HepG2 (cell line): ENCODE data around the gene HPRT1. TPM values are rescaled to one million over a fixed set of nuclear protein-coding genes. Genes with fewer than 3 reads are reported as not detected.

Experiments used
- ATAC-seq: fragments of 200-7000 bp; cut with Tn5 transposase; 3 replicates; pipeline ENCODE4 v1.9.1; 2020; ENCODE audit warnings: mild to moderate bottlenecking, moderate library complexity
- BruUV-seq: library from RNA; stranded (reverse); fragments of 400-500 nt; replicated peaks from 2 replicates; lab custom pipeline; 2021; lab: Mats Ljungman, UMichigan
- CTCF ChIA-PET: fragments of 300-600 bp; formaldehyde crosslinking; extraction: SDS; loops from one replicate; lab custom pipeline; 2021; ENCODE audit warnings: low total read pairs, inconsistent platforms, low intra/inter-chr PET ratio; lab: Yijun Ruan, JAX
- POLR2A ChIA-PET: fragments of 350-600 bp; sonication (Branson Sonifier 250); formaldehyde crosslinking; loops from one replicate; lab custom pipeline; 2020; ENCODE audit warnings: antibody characterized with exemption, inconsistent platforms; lab: Yijun Ruan, JAX
- DNase-seq: peaks from one replicate; pipeline ENCODE4 v3.0.0-alpha.2; 2015; ENCODE audit warnings: low spot score
- FAIRE-seq: peaks from 3 replicates; lab custom pipeline; 2011; peaks lifted over from hg19 to GRCh38; lab: Jason Lieb, UNC
- H2AFZ ChIP-seq: one replicate; pipeline ENCODE4 v1.6.1; 2011; ENCODE audit warnings: low read length, inconsistent platforms
- H3K27ac ChIP-seq: fragments of 300-600 bp; 3 replicates; pipeline ENCODE4 v1.8.0; 2011; ENCODE audit warnings: mixed run types, mild to moderate bottlenecking, mixed read lengths, low read length, inconsistent platforms; ENCODE audit not compliant: insufficient read depth; ENCODE audit errors: extremely low read length
- H3K27me3 ChIP-seq, 2 experiments: fragments of 200-600 bp in 1 of 2; 2 replicates in 1 of 2; 3 replicates in 1 of 2; pipeline versions ENCODE4 v1.6.0 to v1.8.0; 2011; ENCODE audit warnings: low read length in 2 of 2, mild to moderate bottlenecking in 2 of 2, moderate library complexity in 2 of 2, inconsistent platforms in 1 of 2; ENCODE audit not compliant: insufficient read depth in 2 of 2, control insufficient read depth in 1 of 2
- H3K36me3 ChIP-seq, 2 experiments: fragments of 200-600 bp in 1 of 2; replicated peaks in 1 of 2; 2 replicates in 1 of 2; 3 replicates in 1 of 2; pipeline versions ENCODE4 v1.5.1 to v1.8.0; 2011; ENCODE audit warnings: low read length in 2 of 2, inconsistent platforms in 1 of 2; ENCODE audit not compliant: insufficient read depth in 2 of 2, control insufficient read depth in 1 of 2
- H3K4me1 ChIP-seq: 2 replicates; pipeline ENCODE4 v1.5.1; 2012; ENCODE audit warnings: low read length, inconsistent platforms; ENCODE audit not compliant: insufficient read depth
- H3K4me2 ChIP-seq: 2 replicates; pipeline ENCODE4 v1.6.0; 2011; ENCODE audit warnings: low read depth, low read length, inconsistent platforms
- H3K4me3 ChIP-seq, 3 experiments: fragments of 200-600 bp in 1 of 3; sonication (generic), shearing (Covaris generic) in 1 of 3; replicated peaks in 1 of 3; 2 replicates each; pipeline ENCODE4 v1.5.1; 2011 to 2016; ENCODE audit warnings: low read length in 3 of 3, inconsistent platforms in 2 of 3, low read depth in 2 of 3, mild to moderate bottlenecking in 2 of 3, control low read depth in 1 of 3, mixed read lengths in 1 of 3; ENCODE audit not compliant: insufficient read depth in 1 of 3
- H3K79me2 ChIP-seq: one replicate; pipeline ENCODE4 v1.6.1; 2011; ENCODE audit warnings: low read length, inconsistent platforms; ENCODE audit not compliant: insufficient read depth
- H3K9ac ChIP-seq: 2 replicates; pipeline ENCODE4 v1.6.0; 2011; ENCODE audit warnings: mild to moderate bottlenecking, low read depth, low read length, inconsistent platforms; ENCODE audit not compliant: insufficient read depth
- H3K9me3 ChIP-seq: 2 replicates; pipeline ENCODE4 v1.5.1; 2012; ENCODE audit warnings: mild to moderate bottlenecking, low read length
- H4K20me1 ChIP-seq: 2 replicates; pipeline ENCODE4 v1.6.0; 2011; ENCODE audit warnings: inconsistent platforms, mild to moderate bottlenecking, low read length, moderate library complexity; ENCODE audit not compliant: insufficient read depth
- PCBP2 ChIP-seq: fragments of 200-400 bp; formaldehyde crosslinking; optimal IDR thresholded peaks from 2 replicates; pipeline ENCODE3; 2018; ENCODE audit warnings: low read length, low read depth; ENCODE audit not compliant: poor library complexity, severe bottlenecking
- RBFOX2 ChIP-seq: fragments of 200-400 bp; formaldehyde crosslinking; IDR thresholded peaks from 2 replicates; pipeline ENCODE4 v1.6.1; 2017; ENCODE audit warnings: low read depth, mild to moderate bottlenecking, low read length
- ZKSCAN1 ChIP-seq: fragments of 150-350 bp; IDR thresholded peaks from 2 replicates; pipeline ENCODE4 v1.6.1; 2014; ENCODE audit warnings: low read length
- WGBS: methylation state at CpG from one replicate; pipeline ENCODE4 v1.1.6; 2017; ENCODE audit warnings: low lambda C conversion rate; 5-methylcytosine and 5-hydroxymethylcytosine counted together
- in situ Hi-C: cut with HindIII; loops from 2 replicates; pipeline ENCODE4 v1.10.0; 2017; ENCODE audit warnings: low pct_unique_long_range_greater_than_20kb; ENCODE audit not compliant: extremely low pct_ligation_motif_present
- intact Hi-C: fragments of 100-400 bp; cut with micrococcal nuclease; formaldehyde crosslinking; loops from one replicate; pipeline ENCODE4 v1.10.0; 2022; ENCODE audit not compliant: unreplicated experiment
- polyA plus RNA-seq, 8 experiments: library from polyadenylated mRNA; depleted of rRNA in 3 of 8; stranded (reverse) in 7 of 8; unstranded in 1 of 8; fragments of >200 nt; fragmentation: Illumina TruSeq in 4 of 8; extraction: Trizol in 4 of 8; gene quantifications; 2 replicates each; pipeline versions ENCODE4 v1.2.1 to v1.2.3, GENCODE V29; 2011 to 2016; ENCODE audit warnings: low read depth in 4 of 8, missing spikeins in 1 of 8, mixed read lengths in 1 of 8; ENCODE audit not compliant: insufficient read depth in 1 of 8
- total RNA-seq, 5 experiments: library from RNA; depleted of rRNA; stranded (reverse); fragments of >200 nt; fragmentation: Illumina TruSeq; extraction: Trizol; gene quantifications; 2 replicates each; pipeline ENCODE4 v1.2.3, GENCODE V29; 2016; ENCODE audit warnings: low read depth in 1 of 5
- TF ChIP-seq, protein P1 (sequence below), 2 experiments: sonication (generic) in 1 of 2; formaldehyde crosslinking in 1 of 2; IDR thresholded peaks; 2 replicates each; pipeline versions ENCODE4 v1.4.0 to v1.6.1; 2016 to 2020; ENCODE audit warnings: borderline replicate concordance in 1 of 2, low read depth in 1 of 2, mild to moderate bottlenecking in 1 of 2, missing genetic modification reagents in 1 of 2

The HPRT1 gene
- total and polyA plus RNA-seq, 2 of the 13 experiments (the other 11 are each of a cell fraction or from before 2014, with no cell fraction given): 4.6 to 25.2 TPM

DNA sequence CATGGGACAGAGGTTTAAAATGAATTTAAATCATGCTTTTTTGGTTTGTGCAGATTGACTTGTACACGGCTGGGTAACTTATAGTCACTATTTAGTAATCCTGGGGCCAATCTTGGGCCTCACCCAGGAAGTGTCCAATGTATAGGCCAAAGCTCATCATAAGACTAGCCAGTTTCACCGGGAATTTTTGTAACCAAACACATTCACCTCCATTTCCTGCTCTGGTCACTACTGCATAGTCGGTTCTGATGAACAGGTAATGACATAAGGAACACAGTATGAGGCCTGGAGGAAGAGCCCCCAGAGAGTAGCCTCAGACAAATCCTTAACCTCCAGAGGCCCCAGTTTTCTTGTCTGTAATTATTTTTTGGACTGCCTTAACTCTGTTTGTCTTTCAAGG, 81.9 kb downstream of the HPRT1 start (continued):
- TF ChIP-seq, protein P1, sequence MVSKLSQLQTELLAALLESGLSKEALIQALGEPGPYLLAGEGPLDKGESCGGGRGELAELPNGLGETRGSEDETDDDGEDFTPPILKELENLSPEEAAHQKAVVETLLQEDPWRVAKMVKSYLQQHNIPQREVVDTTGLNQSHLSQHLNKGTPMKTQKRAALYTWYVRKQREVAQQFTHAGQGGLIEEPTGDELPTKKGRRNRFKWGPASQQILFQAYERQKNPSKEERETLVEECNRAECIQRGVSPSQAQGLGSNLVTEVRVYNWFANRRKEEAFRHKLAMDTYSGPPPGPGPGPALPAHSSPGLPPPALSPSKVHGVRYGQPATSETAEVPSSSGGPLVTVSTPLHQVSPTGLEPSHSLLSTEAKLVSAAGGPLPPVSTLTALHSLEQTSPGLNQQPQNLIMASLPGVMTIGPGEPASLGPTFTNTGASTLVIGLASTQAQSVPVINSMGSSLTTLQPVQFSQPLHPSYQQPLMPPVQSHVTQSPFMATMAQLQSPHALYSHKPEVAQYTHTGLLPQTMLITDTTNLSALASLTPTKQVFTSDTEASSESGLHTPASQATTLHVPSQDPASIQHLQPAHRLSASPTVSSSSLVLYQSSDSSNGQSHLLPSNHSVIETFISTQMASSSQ (IDR thresholded peaks at IDR 0.05; ENCODE audit: low read depth): no peak
- TF ChIP-seq, protein P1 (CRISPR knock-in tag; IDR thresholded peaks at IDR 0.05; ENCODE audit: borderline replicate concordance): no peak
- TF ChIP-seq, all 625 proteins: peak for 0

DNA sequence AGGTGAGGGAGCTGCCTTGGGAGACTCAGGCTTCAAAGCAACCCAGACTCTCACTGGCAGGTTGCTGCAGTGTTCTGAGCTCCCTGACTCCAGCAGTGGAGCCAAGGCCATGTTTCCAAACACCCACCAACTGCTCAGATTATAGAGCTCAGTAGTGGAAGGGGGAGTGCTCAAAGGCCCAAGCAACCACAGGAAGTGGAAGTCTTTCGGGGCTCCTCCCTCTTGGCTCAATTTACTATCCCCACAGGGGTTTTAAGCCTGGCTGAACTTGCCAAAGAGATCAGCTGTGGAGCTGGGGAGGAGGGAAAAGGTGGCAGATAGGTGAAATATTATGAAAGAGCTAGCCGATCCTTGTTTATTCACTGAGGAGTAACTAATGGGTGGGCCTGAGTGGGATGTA, 82.5 kb downstream of the HPRT1 start:
- WGBS: 9% methylated on average over 2 of the region's 2 CpGs
- FAIRE-seq: no peak
- no peak overlapping the region for H3K27ac ChIP-seq

More for the DNA sequence above, 82.5 kb downstream of the HPRT1 start:
- Histone ChIP-seq H3K4me3 (no peak overlapping the region), H2AFZ (no peak overlapping the region), H3K9me3 (no peaks in the 10 kb centered on the region), H3K9ac (no peak overlapping the region), H4K20me1 (no peaks in the 10 kb centered on the region), H3K36me3 (no peaks in the 10 kb centered on the region), H3K4me1 (peaks cover 11% of the 10 kb centered on the region), H3K4me2 (no peak overlapping the region), H3K27me3 (peaks cover 0 to 13% of the 10 kb centered on the region in 2 experiments; a peak in 1 of 5 replicates), H3K79me2 (no peaks in the 10 kb centered on the region)
- no TSS peak for BruUV-seq
- TF ChIP-seq RBFOX2 (no peak), ZKSCAN1 (no peak), PCBP2 (no peak)
- DNase-seq (no peak), ATAC-seq (no peak)
- ChIA-PET CTCF (no interaction called here), POLR2A (no interaction called here)
- intact Hi-C loops (no loop called here), in situ Hi-C loops (no loop called here)
